B cell (primary cell): ENCODE data around the gene FSIP1. TPM values are rescaled to one million over a fixed set of nuclear protein-coding genes. Genes with fewer than 3 reads are reported as not detected.

Experiments
- ATAC-seq: fragments of 200-7000 bp; cut with Tn5 transposase; one replicate; pipeline ENCODE4 v1.10.0; 2021; ENCODE audit warnings: low read depth, mild to moderate bottlenecking, moderate number of reproducible peaks, moderate library complexity
- CTCF ChIA-PET: fragments of 350-600 bp; sonication (Branson Sonifier 250); formaldehyde crosslinking; loops from one replicate; lab custom pipeline; 2021; ENCODE audit warnings: antibody characterized with exemption, inconsistent platforms; lab: Charles Lee
- POLR2A ChIA-PET: fragments of 350-600 bp; sonication (Branson Sonifier 250); formaldehyde crosslinking; loops from one replicate; lab custom pipeline; 2021; ENCODE audit warnings: antibody characterized with exemption; lab: Charles Lee
- DNase-seq: peaks from one replicate; pipeline ENCODE4 v3.0.0; 2013
- H2AFZ ChIP-seq: 2 replicates; pipeline ENCODE4 v1.6.1; 2012; ENCODE audit warnings: mild to moderate bottlenecking, low read depth, low read length; ENCODE audit not compliant: insufficient read depth, poor library complexity, severe bottlenecking
- H3K27ac ChIP-seq, 2 donors: 1 replicate in 1 of 2; 2 replicates in 1 of 2; pipeline ENCODE4 v1.5.1; 2012 to 2013; ENCODE audit warnings: low read length in 2 of 2, mild to moderate bottlenecking in 2 of 2, moderate library complexity in 1 of 2
- H3K27me3 ChIP-seq, 4 experiments: fragments of 200-600 bp in 1 of 4; sonication (generic) in 1 of 4; replicated peaks in 1 of 4; 1 replicate in 2 of 4; 2 replicates in 2 of 4; pipeline versions ENCODE4 v1.6.1 to v1.7.0; 2013 to 2016; ENCODE audit warnings: low read length in 3 of 4, mild to moderate bottlenecking in 2 of 4, mixed read lengths in 1 of 4, moderate library complexity in 1 of 4; ENCODE audit not compliant: insufficient read depth in 4 of 4, control insufficient read depth in 3 of 4; ENCODE audit errors: control extremely low read depth in 1 of 4
- H3K36me3 ChIP-seq, 2 experiments: replicated peaks in 1 of 2; 1 replicate in 1 of 2; 2 replicates in 1 of 2; pipeline versions ENCODE4 v1.6.1 to v1.7.1; 2013; ENCODE audit warnings: low read length in 1 of 2; ENCODE audit not compliant: insufficient read depth in 2 of 2, control insufficient read depth in 1 of 2; ENCODE audit errors: control extremely low read depth in 1 of 2, extremely low read depth in 1 of 2
- H3K4me1 ChIP-seq, 2 donors: fragments of 200-600 bp in 1 of 2; sonication (generic) in 1 of 2; 1 replicate in 1 of 2; 2 replicates in 1 of 2; pipeline versions ENCODE4 v1.5.1 to v1.6.1; 2013 to 2017; ENCODE audit warnings: low read length in 2 of 2; ENCODE audit not compliant: control insufficient read depth in 2 of 2, insufficient read depth in 2 of 2
- H3K4me2 ChIP-seq: replicated peaks from 2 replicates; pipeline ENCODE3; 2012; ENCODE audit warnings: mild to moderate bottlenecking, low read depth, low read length; ENCODE audit not compliant: poor library complexity, severe bottlenecking
- H3K4me3 ChIP-seq, 5 experiments: fragments of 200-600 bp in 1 of 5; sonication (generic) in 1 of 5; 1 replicate in 3 of 5; 2 replicates in 2 of 5; pipeline versions ENCODE4 v1.5.1 to v1.7.0; 2011 to 2016; ENCODE audit warnings: low read length in 4 of 5, mild to moderate bottlenecking in 4 of 5, low read depth in 2 of 5, control low read depth in 1 of 5, moderate library complexity in 1 of 5; ENCODE audit not compliant: insufficient read depth in 1 of 5; ENCODE audit errors: control extremely low read depth in 1 of 5, extremely low read depth in 1 of 5
- H3K79me2 ChIP-seq: fragments of 200-600 bp; sonication (generic); one replicate; pipeline ENCODE4 v1.6.0; 2016; ENCODE audit warnings: low read length; ENCODE audit not compliant: control insufficient read depth, insufficient read depth
- H3K9ac ChIP-seq: fragments of 200-600 bp; sonication (generic); 2 replicates; pipeline ENCODE4 v1.6.1; 2017; ENCODE audit warnings: mild to moderate bottlenecking, low read length, moderate library complexity
- H3K9me3 ChIP-seq, 3 donors: one replicate each; pipeline versions ENCODE4 v1.6.1 to v1.7.1; 2013; ENCODE audit warnings: low read length in 2 of 3; ENCODE audit not compliant: control insufficient read depth in 2 of 3, insufficient read depth in 1 of 3; ENCODE audit errors: control extremely low read depth in 1 of 3
- H4K20me1 ChIP-seq: 2 replicates; pipeline ENCODE4 v1.6.0; 2012; ENCODE audit warnings: mild to moderate bottlenecking, low read length; ENCODE audit not compliant: insufficient read depth, control insufficient read depth, poor library complexity, severe bottlenecking
- H3K27ac Mint-ChIP-seq: one replicate; pipeline ENCODE4 v1.8.0; 2021; ENCODE audit warnings: mixed read lengths
- H3K27me3 Mint-ChIP-seq: one replicate; pipeline ENCODE4 v1.8.0; 2021; ENCODE audit warnings: mixed read lengths
- H3K4me1 Mint-ChIP-seq: one replicate; pipeline ENCODE4 v1.8.0; 2021; ENCODE audit warnings: mixed read lengths
- H3K4me3 Mint-ChIP-seq: one replicate; pipeline ENCODE4 v1.8.0; 2021; ENCODE audit warnings: mixed read lengths
- H3K9me3 Mint-ChIP-seq: one replicate; pipeline ENCODE4 v1.8.0; 2022; ENCODE audit warnings: mixed read lengths; ENCODE audit not compliant: insufficient read depth
- EZH2 ChIP-seq: IDR thresholded peaks from 2 replicates; pipeline ENCODE4 v1.6.1; 2012; ENCODE audit warnings: borderline replicate concordance, low read depth, mild to moderate bottlenecking, moderate library complexity, low read length; ENCODE audit not compliant: insufficient read depth, poor library complexity, severe bottlenecking
- WGBS: methylation state at CpG from one replicate; pipeline ENCODE4 v1.1.5; 2013; ENCODE audit warnings: missing lambda C conversion rate; ENCODE audit not compliant: insufficient coverage; 5-methylcytosine and 5-hydroxymethylcytosine counted together
- intact Hi-C: fragments of 100-400 bp; cut with micrococcal nuclease; formaldehyde crosslinking; loops from one replicate; pipeline ENCODE4 v1.10.0; 2022
- polyA plus RNA-seq: library from polyadenylated mRNA; depleted of rRNA; stranded (reverse); fragments of >200 nt; gene quantifications from 2 replicates; pipeline ENCODE4 v1.2.3, GENCODE V29; 2012
- total RNA-seq, 2 donors: library from RNA; stranded (reverse); fragments of 120-200 nt in 1 of 2; gene quantifications; 1 replicate in 1 of 2; 2 replicates in 1 of 2; pipeline versions ENCODE4 v1.2.3 to v1.2.4, GENCODE V29; 2013 to 2022
- TF ChIP-seq, protein P1 (sequence below): fragments of 200-600 bp; IDR thresholded peaks from one replicate; pipeline ENCODE4 v1.8.0; 2022; ENCODE audit warnings: antibody characterized with exemption, mild to moderate bottlenecking

Gene FSIP1
- total and polyA plus RNA-seq, 2 donors (not counting 1 experiment from before 2014, with no cell fraction given), result 0.19 to 0.49 TPM

GRCh38 chr15:39738998-39739397, 43.6 kb downstream of the FSIP1 start:
- H3K9me3 Mint-ChIP-seq, result no peaks in the 10 kb centered on the region
- no peak overlapping the region for H3K27ac Mint-ChIP-seq
- H3K9me3 ChIP-seq, result no peaks in the 10 kb centered on the region
- H4K20me1 ChIP-seq, result no peaks in the 10 kb centered on the region
- ATAC-seq (no peak), DNase-seq (no peak)
- intact Hi-C loops, result no loop called here
- H3K4me1 ChIP-seq, result no peaks in the 10 kb centered on the region
- TF ChIP-seq, protein P1, sequence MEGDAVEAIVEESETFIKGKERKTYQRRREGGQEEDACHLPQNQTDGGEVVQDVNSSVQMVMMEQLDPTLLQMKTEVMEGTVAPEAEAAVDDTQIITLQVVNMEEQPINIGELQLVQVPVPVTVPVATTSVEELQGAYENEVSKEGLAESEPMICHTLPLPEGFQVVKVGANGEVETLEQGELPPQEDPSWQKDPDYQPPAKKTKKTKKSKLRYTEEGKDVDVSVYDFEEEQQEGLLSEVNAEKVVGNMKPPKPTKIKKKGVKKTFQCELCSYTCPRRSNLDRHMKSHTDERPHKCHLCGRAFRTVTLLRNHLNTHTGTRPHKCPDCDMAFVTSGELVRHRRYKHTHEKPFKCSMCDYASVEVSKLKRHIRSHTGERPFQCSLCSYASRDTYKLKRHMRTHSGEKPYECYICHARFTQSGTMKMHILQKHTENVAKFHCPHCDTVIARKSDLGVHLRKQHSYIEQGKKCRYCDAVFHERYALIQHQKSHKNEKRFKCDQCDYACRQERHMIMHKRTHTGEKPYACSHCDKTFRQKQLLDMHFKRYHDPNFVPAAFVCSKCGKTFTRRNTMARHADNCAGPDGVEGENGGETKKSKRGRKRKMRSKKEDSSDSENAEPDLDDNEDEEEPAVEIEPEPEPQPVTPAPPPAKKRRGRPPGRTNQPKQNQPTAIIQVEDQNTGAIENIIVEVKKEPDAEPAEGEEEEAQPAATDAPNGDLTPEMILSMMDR, result no peak
- TF ChIP-seq EZH2, result no peak
- no peaks in the 10 kb centered on the region for H3K79me2 ChIP-seq
- H3K36me3 ChIP-seq, result no peaks in the 10 kb centered on the region
- no peak overlapping the region for H3K9ac ChIP-seq
- 92% methylated on average over 3 of the region's 3 CpGs for WGBS
- no peaks in the 10 kb centered on the region for H3K27me3 ChIP-seq
- H3K27ac ChIP-seq, result no peak overlapping the region
- no peak overlapping the region for H3K4me3 ChIP-seq
- ChIA-PET POLR2A (no interaction called here), CTCF (no interaction called here)
- H3K4me2 ChIP-seq, result no peak overlapping the region
- H3K4me3 Mint-ChIP-seq, result no peak overlapping the region
- H2AFZ ChIP-seq, result no peak overlapping the region
- H3K27me3 Mint-ChIP-seq, result peaks cover 10% of the 10 kb centered on the region
- no peaks in the 10 kb centered on the region for H3K4me1 Mint-ChIP-seq

DNA sequence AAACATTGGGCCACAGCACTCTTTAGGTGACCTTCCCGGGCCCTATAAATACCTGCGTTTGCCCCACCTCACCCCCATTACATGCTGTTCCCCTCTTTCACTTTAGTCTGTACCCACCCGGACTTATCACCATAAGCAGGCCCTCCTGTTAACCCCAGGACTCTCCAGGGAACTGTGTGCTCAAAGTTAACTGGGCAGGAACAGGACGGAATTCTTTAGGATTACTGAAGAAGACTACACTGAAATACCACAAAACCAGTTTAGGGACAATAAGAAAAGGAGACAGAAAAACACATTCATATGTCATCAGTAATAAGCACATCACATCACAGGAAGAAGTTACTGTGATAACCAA, 45.5 kb downstream of the FSIP1 start:
- CTCF ChIA-PET, result interaction anchor here (0.8 kb wide), 1 partner anchor 18 kb away, joined by 3 read pairs; no protein-coding TSS in a partner anchor
- H3K9ac ChIP-seq, result no peak overlapping the region
- no peaks in the 10 kb centered on the region for H3K9me3 ChIP-seq
- no peak for DNase-seq
- H3K27ac ChIP-seq, result no peak overlapping the region
- Mint-ChIP-seq H3K27ac (no peak overlapping the region), H3K9me3 (no peaks in the 10 kb centered on the region), H3K27me3 (no peaks in the 10 kb centered on the region), H3K4me1 (no peaks in the 10 kb centered on the region), H3K4me3 (no peak overlapping the region)
- no peaks in the 10 kb centered on the region for H3K79me2 ChIP-seq
- no peak overlapping the region for H3K4me3 ChIP-seq
- intact Hi-C loops, result no loop called here
- POLR2A ChIA-PET, result no interaction called here
- H3K36me3 ChIP-seq, result no peaks in the 10 kb centered on the region
- no peak overlapping the region for H2AFZ ChIP-seq
- no peaks in the 10 kb centered on the region for H4K20me1 ChIP-seq
- H3K4me1 ChIP-seq, result no peaks in the 10 kb centered on the region
- H3K27me3 ChIP-seq, result no peaks in the 10 kb centered on the region
- 100% methylated on average over 3 of the region's 4 CpGs for WGBS
- TF ChIP-seq, protein P1, result no peak
- TF ChIP-seq EZH2, result no peak
- ATAC-seq, result no peak
- H3K4me2 ChIP-seq, result no peak overlapping the region
